Measurements from ENCODE around the gene MGAT4B. TPM values are rescaled to one million over a fixed set of nuclear protein-coding genes. Genes with fewer than 3 reads are reported as not detected.
"Not testable (repeated sequence)": the region's sequence is repeated elsewhere in the genome, so short reads cannot be mapped to it uniquely, and the experiment has no call there.

MGAT4B gene
- 87.6 and 90.0 TPM in 2 replicates for total RNA-seq (2014; rRNA removed; shearing (Covaris generic))
- 174 and 175 TPM in 2 replicates for polyA plus RNA-seq (2015; cell fraction: cytosol; rRNA removed)
- polyA plus RNA-seq (2015; cell fraction: nucleus; rRNA removed): 200 and 219 TPM in 2 replicates

GRCh38 chr5:179806250-179807048 is at the start of gene MGAT4B:
TSS of gene MGAT4B (minus strand) at chr5:179806866. CDS start at chr5:179806583, 283 bp downstream.
- in situ Hi-C loops (cut with HindIII; ENCODE audit: low pct_unique_long_range_greater_than_20kb, low sequenced_read_pairs): no loop called here
- DNase-seq (ENCODE audit: low read depth, low spot score): peak; percentile 56

GRCh38 chr5:179854356-179854755 is 47.7 kb upstream of the MGAT4B start:
- in situ Hi-C loops (cut with HindIII; ENCODE audit: low pct_unique_long_range_greater_than_20kb, low sequenced_read_pairs): no loop called here
- DNase-seq (ENCODE audit: low read depth, low spot score): no peak

GRCh38 chr5:179852993-179853547 is 46.4 kb upstream of the MGAT4B start:
- no peak for DNase-seq (ENCODE audit: low read depth, low spot score)
- in situ Hi-C loops (cut with HindIII; ENCODE audit: low pct_unique_long_range_greater_than_20kb, low sequenced_read_pairs): no loop called here

GRCh38 chr5:179841621-179842020 is 35.0 kb upstream of the MGAT4B start:
- in situ Hi-C loops (cut with HindIII; ENCODE audit: low pct_unique_long_range_greater_than_20kb, low sequenced_read_pairs): no loop called here
- DNase-seq (ENCODE audit: low read depth, low spot score): no peak

- in situ Hi-C loops (cut with HindIII; ENCODE audit: low pct_unique_long_range_greater_than_20kb, low sequenced_read_pairs): no loop called here
These were observed 34.1 kb upstream of the MGAT4B start for GRCh38 chr5:179840766-179841165.

GRCh38 chr5:179840321-179840720 is 33.7 kb upstream of the MGAT4B start:
- DNase-seq (ENCODE audit: low read depth, low spot score): no peak
- in situ Hi-C loops (cut with HindIII; ENCODE audit: low pct_unique_long_range_greater_than_20kb, low sequenced_read_pairs): no loop called here

More at GRCh38 chr5:179840766-179841165, 34.1 kb upstream of the MGAT4B start:
- DNase-seq (ENCODE audit: low read depth, low spot score): no peak

- in situ Hi-C loops (cut with HindIII; ENCODE audit: low pct_unique_long_range_greater_than_20kb, low sequenced_read_pairs): no loop called here
- no peak for DNase-seq (ENCODE audit: low read depth, low spot score)
These were observed 32.9 kb upstream of the MGAT4B start for GRCh38 chr5:179839328-179840256.

GRCh38 chr5:179837076-179838011 is 30.7 kb upstream of the MGAT4B start:
- DNase-seq (ENCODE audit: low read depth, low spot score): no peak
- in situ Hi-C loops (cut with HindIII; ENCODE audit: low pct_unique_long_range_greater_than_20kb, low sequenced_read_pairs): no loop called here

GRCh38 chr5:179836225-179837019 is 29.8 kb upstream of the MGAT4B start:
- in situ Hi-C loops (cut with HindIII; ENCODE audit: low pct_unique_long_range_greater_than_20kb, low sequenced_read_pairs): no loop called here
- DNase-seq (ENCODE audit: low read depth, low spot score): no peak

GRCh38 chr5:179834871-179835270 is 28.2 kb upstream of the MGAT4B start:
- DNase-seq (ENCODE audit: low read depth, low spot score); in situ Hi-C loops (cut with HindIII; ENCODE audit: low pct_unique_long_range_greater_than_20kb, low sequenced_read_pairs): not testable (repeated sequence)

- no peak for DNase-seq (ENCODE audit: low read depth, low spot score)
- in situ Hi-C loops (cut with HindIII; ENCODE audit: low pct_unique_long_range_greater_than_20kb, low sequenced_read_pairs): no loop called here
These were observed 27.5 kb upstream of the MGAT4B start for GRCh38 chr5:179834120-179834519.

- no peak for DNase-seq (ENCODE audit: low read depth, low spot score)
- in situ Hi-C loops (cut with HindIII; ENCODE audit: low pct_unique_long_range_greater_than_20kb, low sequenced_read_pairs): no loop called here
These were observed 27.0 kb upstream of the MGAT4B start for GRCh38 chr5:179833709-179834070.

GRCh38 chr5:179833056-179833708 is 26.5 kb upstream of the MGAT4B start:
- no peak for DNase-seq (ENCODE audit: low read depth, low spot score)
- in situ Hi-C loops (cut with HindIII; ENCODE audit: low pct_unique_long_range_greater_than_20kb, low sequenced_read_pairs): no loop called here

- in situ Hi-C loops (cut with HindIII; ENCODE audit: low pct_unique_long_range_greater_than_20kb, low sequenced_read_pairs): no loop called here
These were observed 25.5 kb upstream of the MGAT4B start for GRCh38 chr5:179832039-179832745.

GRCh38 chr5:179830818-179831468 is 24.3 kb upstream of the MGAT4B start:
- in situ Hi-C loops (cut with HindIII; ENCODE audit: low pct_unique_long_range_greater_than_20kb, low sequenced_read_pairs): no loop called here

More at GRCh38 chr5:179832039-179832745, 25.5 kb upstream of the MGAT4B start:
- DNase-seq (ENCODE audit: low read depth, low spot score): no peak

More at GRCh38 chr5:179830818-179831468, 24.3 kb upstream of the MGAT4B start:
- no peak for DNase-seq (ENCODE audit: low read depth, low spot score)
